Myocyte (in vitro differentiated cells): ENCODE data around the gene CENPM. TPM values are rescaled to one million over a fixed set of nuclear protein-coding genes. Genes with fewer than 3 reads are reported as not detected.

Experiments
- DNase-seq: peaks from one replicate; pipeline ENCODE4 v3.0.0-alpha.2; 2012; ENCODE audit warnings: low read depth
- microRNA counts: library from miRNA; unstranded; fragments of <30 nt; microRNA quantifications from one replicate; lab custom pipeline; 2016
- microRNA-seq: library from miRNA; unstranded; fragments of <30 nt; microRNA quantifications from one replicate; pipeline ENCODE4, GENCODE V29; 2016
- total RNA-seq: library from RNA; depleted of rRNA; stranded (reverse); fragments of >200 nt; gene quantifications from 2 replicates; pipeline ENCODE4 v1.2.3, GENCODE V29; 2014

The CENPM gene
- total RNA-seq, 1 donor from 2014 or later = 0.64 TPM

DNA sequence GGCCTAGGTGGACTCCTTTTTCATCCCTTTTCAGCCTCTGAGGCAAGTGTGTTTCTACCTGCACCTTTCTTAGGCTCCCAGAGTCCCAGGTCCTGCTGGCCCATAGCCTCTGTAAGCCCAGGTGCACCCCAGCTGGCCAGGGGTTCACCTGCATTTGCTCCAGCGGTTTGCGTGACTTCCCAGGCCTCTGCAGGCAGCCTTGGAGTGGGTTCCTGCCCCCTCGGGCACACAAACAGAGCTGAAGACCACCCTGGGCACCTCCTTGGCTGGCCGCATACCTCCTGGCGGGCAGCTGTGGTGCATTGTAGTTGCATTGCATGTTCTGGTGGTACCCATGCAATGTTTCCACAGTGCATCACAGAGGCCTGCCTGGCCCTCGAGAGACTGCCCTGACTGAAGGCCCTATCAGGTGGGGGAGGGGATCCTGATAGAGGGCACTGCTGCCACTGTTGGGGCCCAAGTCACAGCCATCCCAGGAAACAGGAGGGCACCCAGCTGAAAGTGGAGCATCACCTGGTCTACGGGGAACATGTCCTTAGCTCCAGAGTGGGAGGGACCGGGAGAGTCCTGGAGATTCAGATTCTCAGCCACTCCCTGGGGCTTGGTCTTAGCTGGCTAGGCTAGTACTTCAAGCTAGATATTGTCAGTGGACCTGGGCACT is 46.2 kb downstream of the CENPM start:
- DNase-seq = no peak

DNA sequence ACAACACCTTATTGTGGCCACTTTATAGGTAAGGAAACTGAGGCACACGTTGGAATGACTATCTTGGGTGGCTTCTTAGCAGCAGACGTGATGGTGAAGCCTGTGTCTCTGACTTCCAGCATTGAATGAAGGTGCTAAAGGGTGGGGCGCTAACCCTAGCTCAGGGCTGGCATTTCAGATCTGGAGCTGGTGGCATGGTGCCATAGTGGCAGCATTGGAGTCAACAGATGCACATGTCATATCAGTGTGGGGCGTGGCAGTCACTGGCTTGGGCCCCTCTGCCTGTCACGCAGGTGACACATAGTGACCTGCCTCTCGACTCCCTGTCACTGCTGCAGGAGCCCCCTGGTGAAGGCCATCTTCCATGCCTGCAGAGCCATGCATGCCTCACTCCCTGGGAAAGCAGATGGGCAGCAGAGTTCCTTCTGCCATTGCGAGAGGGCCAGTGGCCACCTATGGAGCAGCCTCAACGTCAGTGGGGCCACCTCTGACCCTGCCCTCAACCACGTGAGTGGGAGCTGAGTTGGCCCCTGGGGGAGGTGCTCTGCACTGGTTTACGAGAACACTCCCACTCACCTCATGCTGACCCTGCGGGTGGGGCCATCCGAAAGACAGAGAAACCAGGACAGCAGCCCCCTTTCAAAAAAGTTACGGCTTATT is 46.8 kb downstream of the CENPM start:
- peak; percentile 69 for DNase-seq

DNA sequence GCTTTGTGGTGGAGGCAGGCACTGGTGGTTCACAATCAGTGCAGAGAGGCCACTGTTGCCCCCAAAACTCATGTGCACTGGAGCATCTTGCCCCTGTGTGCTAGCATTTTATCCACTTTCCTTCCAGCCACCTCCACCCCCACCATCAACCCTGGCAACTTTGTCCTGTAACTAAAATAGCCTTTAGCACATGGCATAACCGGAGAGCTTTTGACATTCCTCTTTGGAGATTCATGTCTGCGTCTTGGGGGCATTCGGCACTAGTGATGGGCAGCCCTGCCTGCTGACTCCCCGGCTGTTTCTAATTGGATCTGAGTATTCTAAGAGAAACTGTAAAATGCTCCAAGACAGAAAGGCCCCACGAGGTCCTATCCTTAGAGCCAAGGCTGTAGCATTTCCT is 47.8 kb downstream of the CENPM start:
- peak; percentile 79 for DNase-seq

DNA sequence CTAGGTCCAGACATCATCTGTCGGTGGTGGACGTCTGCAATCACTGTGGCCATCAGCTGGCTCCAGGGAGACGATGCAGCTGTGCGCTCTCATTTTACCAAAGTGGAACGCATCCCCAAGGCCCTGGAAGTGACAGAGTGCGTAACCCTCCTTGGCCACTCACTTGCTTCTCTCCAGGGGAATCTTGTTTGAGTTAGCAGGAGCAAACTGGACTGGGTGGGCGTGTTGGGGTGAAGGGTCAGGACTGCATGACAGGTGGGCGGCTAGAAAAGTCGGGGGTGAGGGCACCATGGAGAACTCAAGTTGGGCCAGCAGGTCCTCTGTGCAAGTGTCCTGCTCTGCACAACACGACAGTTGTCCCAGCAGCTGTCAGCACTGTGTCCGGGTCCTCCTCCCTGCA is 48.3 kb downstream of the CENPM start:
- peak; percentile 83 for DNase-seq

DNA sequence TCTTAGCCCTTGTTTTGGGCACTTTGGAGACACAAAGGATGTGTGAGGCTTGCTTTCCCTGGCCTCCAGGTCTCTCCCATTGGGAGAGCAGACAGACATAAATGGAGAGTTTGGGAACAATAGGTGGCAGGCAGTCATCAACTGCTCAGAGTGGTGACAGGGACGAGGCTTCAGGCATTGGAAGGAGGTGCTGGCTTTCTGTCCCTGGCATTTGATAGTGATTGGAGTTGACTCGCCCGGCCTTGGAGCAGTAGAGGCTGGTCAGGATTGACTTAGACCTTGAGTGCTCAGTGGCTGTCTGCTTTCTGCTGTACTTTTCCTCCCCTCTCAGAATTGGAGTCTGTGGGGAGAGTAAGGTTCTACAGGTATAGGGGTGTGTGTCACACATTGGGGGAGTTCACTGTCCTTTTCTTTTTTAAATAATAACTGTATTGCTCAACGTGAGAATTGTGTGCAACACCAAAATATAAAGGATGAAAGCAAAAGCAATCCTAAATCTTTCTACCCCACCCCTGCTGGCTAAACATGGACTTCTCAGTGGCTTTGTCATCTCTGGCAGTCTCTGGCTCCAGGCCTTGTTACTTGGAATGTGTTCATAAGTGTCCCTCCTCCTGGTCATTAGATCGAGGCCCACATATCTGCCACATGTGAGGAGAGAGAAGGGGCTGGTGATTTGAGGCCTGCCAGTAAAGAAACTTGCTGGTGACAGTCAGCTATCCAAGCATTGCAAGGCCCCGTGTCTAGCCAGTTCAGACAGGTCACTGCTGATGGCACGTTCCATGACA is 53.2 kb downstream of the CENPM start:
- DNase-seq = no peak

DNA sequence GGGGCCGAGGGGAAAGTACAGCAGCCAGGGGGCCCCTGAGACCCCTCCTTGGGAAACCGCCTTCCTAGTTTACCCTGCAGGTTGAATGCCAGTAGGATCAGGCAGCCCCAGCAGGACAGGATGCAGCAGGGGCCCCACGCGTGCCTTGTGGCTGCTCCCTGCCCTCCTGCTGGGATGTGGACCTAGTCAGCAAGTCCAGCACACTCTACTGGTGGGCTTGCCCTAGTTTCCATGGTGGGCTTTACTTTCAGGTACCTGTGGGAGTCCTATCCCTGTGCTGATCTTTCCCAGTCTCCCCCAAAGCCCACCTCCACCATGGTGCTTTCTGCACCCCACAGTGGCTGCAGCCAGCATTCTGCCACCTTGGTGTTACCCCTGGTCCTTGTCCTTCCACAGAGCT is 54.2 kb downstream of the CENPM start:
- no peak for DNase-seq

DNA sequence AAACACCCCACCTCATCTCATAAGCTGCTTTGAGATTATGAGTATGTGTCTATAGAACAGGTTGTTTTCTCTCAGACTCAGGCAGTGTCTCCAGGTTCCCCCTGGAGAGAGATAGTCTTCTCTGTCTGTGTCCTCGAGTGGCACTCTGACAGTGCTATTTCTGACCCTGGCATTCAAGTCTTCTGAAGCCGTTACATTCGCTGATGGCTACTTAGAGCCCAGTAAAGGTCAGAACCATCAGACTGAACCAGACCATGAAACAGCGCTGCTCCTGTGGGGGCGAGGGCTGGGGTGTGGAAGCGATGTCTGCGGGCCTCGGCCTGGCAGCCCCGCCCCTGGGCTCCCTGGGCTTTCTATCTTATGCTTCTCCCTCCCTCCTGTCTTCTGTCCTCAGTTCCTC is 55.5 kb downstream of the CENPM start:
- DNase-seq = no peak

MicroRNAs encoded within 50 kb of the gene (microRNA counts, 767-probe panel; counts per million panel counts)
- microRNA hsa-miR-33a-5p (lab: Ali Mortazavi, UCI) = not detected

Small RNA genes within 50 kb of the gene (microRNA-seq; reads per million reads assigned to microRNA genes)
- gene MIR33A = 88.7 reads per million, percentile 54 among the genes with 10 or more reads in this experiment

Other genes with a start within 250 kb of the CENPM start
- gene MEI1, start 247.6 kb downstream of the CENPM start, total RNA-seq = 0.08 TPM in 1 of 2 replicates, not detected in the other
- 12.3 and 22.1 TPM in 2 replicates for gene CCDC134, start 146.5 kb downstream of the CENPM start, total RNA-seq
- gene SREBF2, start 114.0 kb downstream of the CENPM start, total RNA-seq = 120 and 152 TPM in 2 replicates
- 0.27 TPM in 1 of 2 replicates, not detected in the other for gene SHISA8, start 32.1 kb downstream of the CENPM start, total RNA-seq
- gene TNFRSF13C, start 20.3 kb downstream of the CENPM start, total RNA-seq = 0.10 and 0.53 TPM in 2 replicates
- gene SEPTIN3, start 22.3 kb upstream of the CENPM start, total RNA-seq = not detected in 2 replicates
- not detected in 2 replicates for gene WBP2NL, start 51.6 kb upstream of the CENPM start, total RNA-seq
- gene NAGA, start 123.7 kb upstream of the CENPM start, total RNA-seq = 16.8 and 19.7 TPM in 2 replicates
- gene PHETA2, start 127.1 kb upstream of the CENPM start, total RNA-seq = 10.2 and 18.6 TPM in 2 replicates
- gene SMDT1, start 132.5 kb upstream of the CENPM start, total RNA-seq = 6.4 and 9.8 TPM in 2 replicates
- 80.0 and 86.0 TPM in 2 replicates for gene NDUFA6, start 143.6 kb upstream of the CENPM start, total RNA-seq
- not detected in 2 replicates for gene CYP2D6, start 183.7 kb upstream of the CENPM start, total RNA-seq